GM12878 (cell line): ENCODE data around the gene ELL. TPM values are rescaled to one million over a fixed set of nuclear protein-coding genes. Genes with fewer than 3 reads are reported as not detected.

ENCODE experiments used
- ATAC-seq: fragments of 200-7000 bp; cut with Tn5 transposase; 3 replicates; pipeline ENCODE4 v1.9.1; 2020; ENCODE audit warnings: mild to moderate bottlenecking, moderate library complexity
- BruUV-seq: library from RNA; stranded (reverse); fragments of 400-500 nt; replicated peaks from 2 replicates; lab custom pipeline; 2021; lab: Mats Ljungman, UMichigan
- CTCF ChIA-PET: fragments of 300-600 bp; sonication (Branson Sonifier 250); formaldehyde crosslinking; extraction: SDS; loops from one replicate; lab custom pipeline; 2021; ENCODE audit warnings: inconsistent platforms; lab: Yijun Ruan, JAX
- POLR2A ChIA-PET: fragments of 350-600 bp; formaldehyde crosslinking; extraction: SDS; loops from one replicate; lab custom pipeline; 2021; ENCODE audit warnings: inconsistent platforms; lab: Charles Lee
- RAD21 ChIA-PET: fragments of 300-600 bp; sonication (Branson Sonifier 250); formaldehyde crosslinking; loops from one replicate; lab custom pipeline; 2023; ENCODE audit warnings: antibody characterized with exemption; ENCODE audit not compliant: unreplicated experiment; lab: Charles Lee
- SMC1A ChIA-PET: fragments of 300-600 bp; sonication (Branson Sonifier 250); formaldehyde crosslinking; loops from one replicate; lab custom pipeline; 2023; ENCODE audit not compliant: unreplicated experiment, uncharacterized antibody; lab: Charles Lee
- DNase-seq: peaks from one replicate; pipeline ENCODE4 v3.0.0-alpha.2; 2011; ENCODE audit warnings: low read depth, low spot score
- FAIRE-seq: peaks from 3 replicates; lab custom pipeline; 2011; peaks lifted over from hg19 to GRCh38; lab: Jason Lieb, UNC
- H2AFZ ChIP-seq: 2 replicates; pipeline ENCODE4 v1.6.0; 2011; ENCODE audit warnings: low read depth, low read length, control low read depth; ENCODE audit not compliant: control insufficient read depth
- H3K27ac ChIP-seq: 2 replicates; pipeline ENCODE4 v1.5.1; 2011; ENCODE audit warnings: control low read depth; ENCODE audit not compliant: control insufficient read depth, insufficient read depth
- H3K27me3 ChIP-seq, 2 experiments: replicated peaks in 1 of 2; 2 replicates each; pipeline versions ENCODE4 v1.6.0 to v1.6.1; 2011; ENCODE audit warnings: low read length in 1 of 2; ENCODE audit not compliant: control insufficient read depth in 2 of 2, insufficient read depth in 2 of 2
- H3K36me3 ChIP-seq, 2 experiments: 2 replicates each; pipeline ENCODE4 v1.5.1; 2011; ENCODE audit warnings: low read length in 1 of 2; ENCODE audit not compliant: control insufficient read depth in 2 of 2, insufficient read depth in 2 of 2
- H3K4me1 ChIP-seq: 2 replicates; pipeline ENCODE4 v1.6.1; 2011; ENCODE audit warnings: mild to moderate bottlenecking, low read length, moderate library complexity, mixed read lengths; ENCODE audit not compliant: control insufficient read depth, insufficient read depth
- H3K4me2 ChIP-seq: 2 replicates; pipeline ENCODE4 v1.6.0; 2011; ENCODE audit warnings: control low read depth; ENCODE audit not compliant: control insufficient read depth, insufficient read depth
- H3K4me3 ChIP-seq: fragments of 200-600 bp; sonication (generic); 2 replicates; pipeline ENCODE4 v1.5.1; 2016
- H3K79me2 ChIP-seq: 2 replicates; pipeline ENCODE4 v1.6.0; 2011; ENCODE audit warnings: low read length; ENCODE audit not compliant: control insufficient read depth, insufficient read depth
- H3K9ac ChIP-seq: 2 replicates; pipeline ENCODE4 v1.8.0; 2011; ENCODE audit warnings: low read length, control low read depth, mixed read lengths; ENCODE audit not compliant: control insufficient read depth, insufficient read depth
- H3K9me3 ChIP-seq: replicated peaks from 3 replicates; pipeline ENCODE4 v1.5.1; 2011; ENCODE audit warnings: mild to moderate bottlenecking, low read length; ENCODE audit not compliant: control insufficient read depth, insufficient read depth
- H4K20me1 ChIP-seq: 2 replicates; pipeline ENCODE4 v1.6.0; 2011; ENCODE audit not compliant: control insufficient read depth, insufficient read depth
- CBX3 ChIP-seq: fragments of 200-600 bp; sonication (generic); IDR thresholded peaks from 2 replicates; pipeline ENCODE4 v1.6.1; 2016; ENCODE audit warnings: low read depth, borderline replicate concordance
- CREB1 ChIP-seq: IDR thresholded peaks from 2 replicates; pipeline ENCODE4 v1.6.1; 2012; ENCODE audit warnings: low read depth, mild to moderate bottlenecking, inconsistent platforms
- DPF2 ChIP-seq: fragments of 450-650 bp; IDR thresholded peaks from 2 replicates; pipeline ENCODE4 v1.6.1; 2017; ENCODE audit warnings: mild to moderate bottlenecking
- EZH2 ChIP-seq: IDR thresholded peaks from 2 replicates; pipeline ENCODE4 v1.6.1; 2012; ENCODE audit warnings: low read depth, mild to moderate bottlenecking, control low read depth, inconsistent platforms, low read length, borderline replicate concordance; ENCODE audit not compliant: control insufficient read depth
- KAT2A ChIP-seq: conservative IDR thresholded peaks from 2 replicates; pipeline ENCODE4 v1.6.1; 2011; ENCODE audit warnings: low read depth, low read length; ENCODE audit not compliant: control insufficient read depth
- KLF5 ChIP-seq: fragments of 450-650 bp; IDR thresholded peaks from 2 replicates; pipeline ENCODE4 v1.6.1; 2014; ENCODE audit warnings: mild to moderate bottlenecking; ENCODE audit not compliant: partially characterized antibody
- NFIC ChIP-seq: IDR thresholded peaks from 2 replicates; pipeline ENCODE4 v1.6.1; 2012; ENCODE audit warnings: low read depth, mild to moderate bottlenecking, inconsistent platforms, low read length, moderate library complexity
- POU2F2 ChIP-seq: IDR thresholded peaks from 3 replicates; pipeline ENCODE4 v1.6.1; 2011; ENCODE audit warnings: low read depth, mild to moderate bottlenecking, low read length, borderline replicate concordance
- SP1 ChIP-seq: IDR thresholded peaks from one replicate; pipeline ENCODE4 v1.6.1; 2011; ENCODE audit warnings: low read depth, low read length
- TARDBP ChIP-seq: IDR thresholded peaks from 2 replicates; pipeline ENCODE4 v1.6.1; 2016; ENCODE audit warnings: borderline replicate concordance
- ZNF217 ChIP-seq: fragments of 450-650 bp; IDR thresholded peaks from 2 replicates; pipeline ENCODE4 v1.6.1; 2017; ENCODE audit warnings: antibody characterized with exemption, mild to moderate bottlenecking
- ZSCAN29 ChIP-seq: fragments of 450-650 bp; IDR thresholded peaks from 2 replicates; pipeline ENCODE4 v1.6.1; 2017; ENCODE audit warnings: mild to moderate bottlenecking, moderate library complexity
- WGBS: methylation state at CpG from one replicate; pipeline ENCODE4 v1.1.6; 2016; ENCODE audit warnings: low lambda C conversion rate; ENCODE audit not compliant: insufficient replicate concordance, insufficient coverage; ENCODE audit errors: missing lambda C conversion rate; 5-methylcytosine and 5-hydroxymethylcytosine counted together
- in situ Hi-C: fragments of 300-500 bp; cut with MboI; formaldehyde crosslinking; loops from 9 replicates; pipeline ENCODE4 v1.14.3; 2018; ENCODE audit warnings: mixed read lengths
- intact Hi-C: fragments of 100-400 bp; cut with micrococcal nuclease; formaldehyde crosslinking; loops from one replicate; pipeline ENCODE4 v1.14.2; 2022; ENCODE audit not compliant: unreplicated experiment
- polyA plus RNA-seq, 11 experiments: library from polyadenylated mRNA; depleted of rRNA in 4 of 11; unstranded in 6 of 11; stranded (reverse) in 5 of 11; fragments of >200 nt; fragmentation: Nextera tagmentation in 4 of 11; fragmentation: Illumina TruSeq in 1 of 11; extraction: Ambion mirVana in 4 of 11; extraction: Trizol in 1 of 11; gene quantifications; 1 replicate in 1 of 11; 2 replicates in 10 of 11; pipeline versions ENCODE4 v1.2.1 to v1.2.3, GENCODE V29; 2011 to 2016; ENCODE audit warnings: inconsistent platforms in 2 of 11, missing spikeins in 2 of 11, low read depth in 1 of 11
- total RNA-seq, 4 experiments: library from RNA; depleted of rRNA in 3 of 4; stranded (reverse); fragments of >200 nt in 3 of 4; fragmentation: Illumina TruSeq in 1 of 4; extraction: Trizol in 1 of 4; gene quantifications; 2 replicates each; pipeline versions ENCODE4 v1.2.1 to v1.2.3, GENCODE V29; 2013 to 2021
- TF ChIP-seq, protein P1 (sequence below): IDR thresholded peaks from 2 replicates; pipeline ENCODE4 v1.6.1; 2012; ENCODE audit warnings: low read length, inconsistent platforms
- TF ChIP-seq, protein P2 (sequence below): fragments of 450-650 bp; IDR thresholded peaks from 2 replicates; pipeline ENCODE4 v1.6.1; 2016; ENCODE audit warnings: mild to moderate bottlenecking
- TF ChIP-seq, protein P3 (sequence below): fragments of 450-650 bp; formaldehyde crosslinking; IDR thresholded peaks from 2 replicates; pipeline ENCODE4 v1.4.0; 2022; ENCODE audit warnings: mild to moderate bottlenecking, moderate library complexity

Gene ELL
- total and polyA plus RNA-seq, 10 of the 15 experiments (the other 5 are each of a cell fraction or from before 2014, with no cell fraction given), result 0.91 to 25.0 (median 9.1) TPM

DNA sequence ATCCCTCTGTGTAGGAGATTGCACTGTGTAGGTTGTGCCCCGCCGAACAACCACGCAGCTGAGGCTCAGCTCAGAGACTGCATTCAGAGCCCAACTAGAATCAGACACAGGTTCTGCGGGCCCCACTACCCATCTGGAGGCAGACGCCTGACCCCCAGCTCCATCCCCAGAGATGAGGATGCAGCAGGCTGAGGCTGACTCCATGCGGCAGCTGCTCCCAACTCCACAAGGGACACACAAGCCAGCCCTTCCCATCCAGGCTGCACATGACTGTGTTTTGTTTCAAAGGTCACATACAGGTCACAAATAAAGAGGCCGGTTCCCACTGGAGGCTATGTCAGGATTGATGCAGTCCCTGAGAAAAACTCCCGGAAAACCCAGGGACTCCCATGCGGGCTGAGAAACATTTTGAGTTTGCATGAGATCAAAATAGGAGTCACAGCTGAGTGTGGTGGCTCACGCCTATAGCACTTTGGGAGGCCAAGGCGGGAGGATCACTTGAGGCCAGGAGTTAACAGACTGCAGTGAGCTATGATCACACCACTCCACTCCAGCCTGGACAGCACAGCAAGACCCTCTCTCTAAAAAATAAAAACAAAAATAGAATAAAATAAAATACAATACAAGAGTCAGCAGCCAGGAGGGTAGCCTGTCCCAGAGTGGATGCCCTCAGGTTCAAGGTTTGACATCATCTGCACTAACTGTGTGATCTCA lies 14.0 kb downstream of the ELL start:
- intact Hi-C loops, result loop anchor here (5.0 kb wide), 1 partner anchor 36 kb away; no protein-coding TSS in a partner anchor
- ChIA-PET SMC1A (no interaction called here), CTCF (interaction anchor here (1.4 to 1.6 kb wide), 2 partner anchors 9 to 12 kb away, joined by 4 to 11 read pairs; no protein-coding TSS in a partner anchor), RAD21 (no interaction called here)
- H4K20me1 ChIP-seq, result peaks cover 24% of the 10 kb centered on the region
- 93% methylated on average over 10 of the region's 11 CpGs for WGBS
- H3K4me2 ChIP-seq, result no peak overlapping the region
- H3K27ac ChIP-seq, result no peak overlapping the region
- DNase-seq, result no peak
- H3K9me3 ChIP-seq, result no peaks in the 10 kb centered on the region
- no peak overlapping the region for H3K4me3 ChIP-seq
- H2AFZ ChIP-seq, result no peak overlapping the region
- H3K79me2 ChIP-seq, result peaks cover 83% of the 10 kb centered on the region
- ATAC-seq, result no peak
- TF ChIP-seq, protein P1, sequence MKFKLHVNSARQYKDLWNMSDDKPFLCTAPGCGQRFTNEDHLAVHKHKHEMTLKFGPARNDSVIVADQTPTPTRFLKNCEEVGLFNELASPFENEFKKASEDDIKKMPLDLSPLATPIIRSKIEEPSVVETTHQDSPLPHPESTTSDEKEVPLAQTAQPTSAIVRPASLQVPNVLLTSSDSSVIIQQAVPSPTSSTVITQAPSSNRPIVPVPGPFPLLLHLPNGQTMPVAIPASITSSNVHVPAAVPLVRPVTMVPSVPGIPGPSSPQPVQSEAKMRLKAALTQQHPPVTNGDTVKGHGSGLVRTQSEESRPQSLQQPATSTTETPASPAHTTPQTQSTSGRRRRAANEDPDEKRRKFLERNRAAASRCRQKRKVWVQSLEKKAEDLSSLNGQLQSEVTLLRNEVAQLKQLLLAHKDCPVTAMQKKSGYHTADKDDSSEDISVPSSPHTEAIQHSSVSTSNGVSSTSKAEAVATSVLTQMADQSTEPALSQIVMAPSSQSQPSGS, result no peak
- TF ChIP-seq ZNF217, result no peak
- TF ChIP-seq EZH2, result no peak
- TF ChIP-seq ZSCAN29, result no peak
- TF ChIP-seq KAT2A, result no peak
- no peak for TF ChIP-seq SP1
- no peak for TF ChIP-seq DPF2
- TF ChIP-seq KLF5, result no peak
- TF ChIP-seq, protein P2, sequence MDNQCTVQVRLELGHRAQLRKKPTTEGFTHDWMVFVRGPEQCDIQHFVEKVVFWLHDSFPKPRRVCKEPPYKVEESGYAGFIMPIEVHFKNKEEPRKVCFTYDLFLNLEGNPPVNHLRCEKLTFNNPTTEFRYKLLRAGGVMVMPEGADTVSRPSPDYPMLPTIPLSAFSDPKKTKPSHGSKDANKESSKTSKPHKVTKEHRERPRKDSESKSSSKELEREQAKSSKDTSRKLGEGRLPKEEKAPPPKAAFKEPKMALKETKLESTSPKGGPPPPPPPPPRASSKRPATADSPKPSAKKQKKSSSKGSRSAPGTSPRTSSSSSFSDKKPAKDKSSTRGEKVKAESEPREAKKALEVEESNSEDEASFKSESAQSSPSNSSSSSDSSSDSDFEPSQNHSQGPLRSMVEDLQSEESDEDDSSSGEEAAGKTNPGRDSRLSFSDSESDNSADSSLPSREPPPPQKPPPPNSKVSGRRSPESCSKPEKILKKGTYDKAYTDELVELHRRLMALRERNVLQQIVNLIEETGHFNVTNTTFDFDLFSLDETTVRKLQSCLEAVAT, result no peak
- no peak for TF ChIP-seq NFIC
- no peak for TF ChIP-seq POU2F2
- no peak for TF ChIP-seq CREB1
- no peak for TF ChIP-seq CBX3
- TF ChIP-seq TARDBP, result no peak
- TF ChIP-seq, protein P3, sequence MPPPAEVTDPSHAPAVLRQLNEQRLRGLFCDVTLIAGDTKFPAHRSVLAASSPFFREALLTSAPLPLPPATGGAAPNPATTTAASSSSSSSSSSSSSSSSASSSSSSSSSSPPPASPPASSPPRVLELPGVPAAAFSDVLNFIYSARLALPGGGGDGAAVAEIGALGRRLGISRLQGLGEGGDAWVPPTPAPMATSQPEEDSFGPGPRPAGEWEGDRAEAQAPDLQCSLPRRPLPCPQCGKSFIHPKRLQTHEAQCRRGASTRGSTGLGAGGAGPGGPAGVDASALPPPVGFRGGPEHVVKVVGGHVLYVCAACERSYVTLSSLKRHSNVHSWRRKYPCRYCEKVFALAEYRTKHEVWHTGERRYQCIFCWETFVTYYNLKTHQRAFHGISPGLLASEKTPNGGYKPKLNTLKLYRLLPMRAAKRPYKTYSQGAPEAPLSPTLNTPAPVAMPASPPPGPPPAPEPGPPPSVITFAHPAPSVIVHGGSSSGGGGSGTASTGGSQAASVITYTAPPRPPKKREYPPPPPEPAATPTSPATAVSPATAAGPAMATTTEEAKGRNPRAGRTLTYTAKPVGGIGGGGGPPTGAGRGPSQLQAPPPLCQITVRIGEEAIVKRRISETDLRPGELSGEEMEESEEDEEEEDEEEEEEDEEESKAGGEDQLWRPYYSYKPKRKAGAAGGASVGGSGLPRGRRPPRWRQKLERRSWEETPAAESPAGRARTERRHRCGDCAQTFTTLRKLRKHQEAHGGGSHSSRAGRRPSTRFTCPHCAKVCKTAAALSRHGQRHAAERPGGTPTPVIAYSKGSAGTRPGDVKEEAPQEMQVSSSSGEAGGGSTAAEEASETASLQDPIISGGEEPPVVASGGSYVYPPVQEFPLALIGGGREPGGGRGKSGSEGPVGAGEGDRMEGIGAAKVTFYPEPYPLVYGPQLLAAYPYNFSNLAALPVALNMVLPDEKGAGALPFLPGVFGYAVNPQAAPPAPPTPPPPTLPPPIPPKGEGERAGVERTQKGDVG (CRISPR knock-in tag), result no peak
- TF ChIP-seq, all 136 proteins: peak for 0
- no peaks in the 10 kb centered on the region for H3K27me3 ChIP-seq
- POLR2A ChIA-PET, result interaction anchor here (0.5 to 0.6 kb wide), 2 partner anchors 17 kb away, joined by 3 to 6 read pairs; no protein-coding TSS in a partner anchor
- no peak for FAIRE-seq
- in situ Hi-C loops, result no loop called here
- no TSS peak for BruUV-seq
- peaks cover 0 to 4% of the 10 kb centered on the region in 2 experiments; a peak in 3 of 4 replicates for H3K36me3 ChIP-seq
- peaks cover 27% of the 10 kb centered on the region for H3K4me1 ChIP-seq
- no peak overlapping the region for H3K9ac ChIP-seq
